Sigmoid colon (tissue), 4 donors: Measurements from ENCODE around the gene MAP3K7.

Source experiments
- EP300 ChIP-seq, 4 donors: sonication (generic); formaldehyde crosslinking; IDR thresholded peaks; one replicate each; pipeline ENCODE4 v1.6.1; 2017; ENCODE audit warnings: antibody characterized with exemption in 4 of 4
- POLR2AphosphoS5 ChIP-seq, 4 donors: sonication (generic); formaldehyde crosslinking; IDR thresholded peaks; one replicate each; pipeline ENCODE4 v1.6.1; 2017; ENCODE audit warnings: antibody characterized with exemption in 4 of 4
- TF ChIP-seq, protein P1 (sequence below), 4 experiments: fragments of 450-650 bp in 3 of 4; fragments of 200-600 bp in 1 of 4; IDR thresholded peaks; one replicate each; pipeline ENCODE4 v1.5.1; 2016 to 2019; ENCODE audit warnings: antibody characterized with exemption in 4 of 4, mild to moderate bottlenecking in 3 of 4, moderate library complexity in 2 of 4

DNA sequence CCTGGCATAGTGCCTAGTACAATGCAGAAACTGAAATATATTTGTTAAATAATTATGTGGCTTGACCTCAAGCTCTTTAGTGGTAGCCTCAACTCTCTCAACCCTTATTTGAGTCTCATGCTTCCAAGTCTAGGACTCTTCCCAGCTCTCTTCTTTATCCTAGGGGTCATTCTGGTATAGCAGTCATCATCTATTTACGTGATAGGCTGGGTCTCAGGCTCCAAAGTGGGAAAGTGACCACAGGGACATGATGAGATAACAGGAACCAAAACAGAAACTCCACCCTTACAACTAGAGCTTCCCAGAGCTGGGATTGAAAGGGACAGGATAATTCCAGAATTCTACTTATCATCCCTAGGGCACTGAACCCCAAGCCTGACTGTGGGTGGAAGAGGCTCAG lies 17.7 kb upstream of the MAP3K7 start:
- TF ChIP-seq POLR2AphosphoS5 (IDR thresholded peaks at IDR 0.05) (no peak), EP300 (IDR thresholded peaks at IDR 0.05) (no peak)
- TF ChIP-seq, protein P1, sequence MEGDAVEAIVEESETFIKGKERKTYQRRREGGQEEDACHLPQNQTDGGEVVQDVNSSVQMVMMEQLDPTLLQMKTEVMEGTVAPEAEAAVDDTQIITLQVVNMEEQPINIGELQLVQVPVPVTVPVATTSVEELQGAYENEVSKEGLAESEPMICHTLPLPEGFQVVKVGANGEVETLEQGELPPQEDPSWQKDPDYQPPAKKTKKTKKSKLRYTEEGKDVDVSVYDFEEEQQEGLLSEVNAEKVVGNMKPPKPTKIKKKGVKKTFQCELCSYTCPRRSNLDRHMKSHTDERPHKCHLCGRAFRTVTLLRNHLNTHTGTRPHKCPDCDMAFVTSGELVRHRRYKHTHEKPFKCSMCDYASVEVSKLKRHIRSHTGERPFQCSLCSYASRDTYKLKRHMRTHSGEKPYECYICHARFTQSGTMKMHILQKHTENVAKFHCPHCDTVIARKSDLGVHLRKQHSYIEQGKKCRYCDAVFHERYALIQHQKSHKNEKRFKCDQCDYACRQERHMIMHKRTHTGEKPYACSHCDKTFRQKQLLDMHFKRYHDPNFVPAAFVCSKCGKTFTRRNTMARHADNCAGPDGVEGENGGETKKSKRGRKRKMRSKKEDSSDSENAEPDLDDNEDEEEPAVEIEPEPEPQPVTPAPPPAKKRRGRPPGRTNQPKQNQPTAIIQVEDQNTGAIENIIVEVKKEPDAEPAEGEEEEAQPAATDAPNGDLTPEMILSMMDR (IDR thresholded peaks at IDR 0.05): no peak
